Spleen (tissue), 11 donors: ENCODE results near the gene ELF5. TPM values are rescaled to one million over a fixed set of nuclear protein-coding genes. Genes with fewer than 3 reads are reported as not detected.
A peak's percentile ranks its signal among the peaks of the same experiment; 100 is the strongest.

Experiments used
- DNase-seq: peaks from one replicate; pipeline ENCODE4 v3.0.0-alpha.2; 2020
- H3K27ac ChIP-seq, 8 donors: fragments of 200-600 bp; sonication (generic) in 7 of 8; 1 replicate in 4 of 8; 2 replicates in 4 of 8; pipeline versions ENCODE4 v1.5.0 to v1.8.0; 2016 to 2021; ENCODE audit warnings: inconsistent platforms in 4 of 8, mild to moderate bottlenecking in 4 of 8, moderate library complexity in 1 of 8
- H3K27me3 ChIP-seq, 7 donors: fragments of 200-600 bp; sonication (generic) in 6 of 7; replicated peaks in 1 of 7; 1 replicate in 4 of 7; 2 replicates in 3 of 7; pipeline versions ENCODE4 v1.5.0 to v1.8.0; 2016 to 2021; ENCODE audit warnings: inconsistent platforms in 3 of 7, mild to moderate bottlenecking in 1 of 7
- H3K36me3 ChIP-seq, 6 donors: fragments of 200-600 bp; sonication (generic) in 5 of 6; 1 replicate in 4 of 6; 2 replicates in 2 of 6; pipeline versions ENCODE4 v1.5.0 to v1.8.0; 2016 to 2021; ENCODE audit warnings: inconsistent platforms in 2 of 6
- H3K4me1 ChIP-seq, 6 donors: fragments of 200-600 bp; sonication (generic) in 5 of 6; 1 replicate in 3 of 6; 2 replicates in 3 of 6; pipeline versions ENCODE4 v1.5.0 to v1.8.0; 2016 to 2021; ENCODE audit warnings: inconsistent platforms in 3 of 6
- H3K4me3 ChIP-seq, 8 donors: fragments of 200-600 bp; sonication (generic) in 7 of 8; 1 replicate in 4 of 8; 2 replicates in 4 of 8; pipeline versions ENCODE4 v1.5.0 to v1.8.0; 2016 to 2021; ENCODE audit warnings: inconsistent platforms in 4 of 8, mild to moderate bottlenecking in 4 of 8, moderate library complexity in 2 of 8
- H3K9me3 ChIP-seq, 8 donors: fragments of 200-600 bp; sonication (generic) in 7 of 8; 1 replicate in 4 of 8; 2 replicates in 4 of 8; pipeline versions ENCODE4 v1.5.0 to v1.8.0; 2016 to 2021; ENCODE audit warnings: inconsistent platforms in 4 of 8
- POLR2A ChIP-seq, 3 donors: fragments of 450-650 bp; IDR thresholded peaks; one replicate each; pipeline ENCODE4 v1.5.1; 2017; ENCODE audit warnings: antibody characterized with exemption in 3 of 3, mild to moderate bottlenecking in 1 of 3
- POLR2AphosphoS5 ChIP-seq, 3 donors: sonication (generic); formaldehyde crosslinking; IDR thresholded peaks; one replicate each; pipeline ENCODE4 v1.5.1; 2017; ENCODE audit warnings: antibody characterized with exemption in 3 of 3
- WGBS, 5 donors: extraction: QIAGEN DNeasy Blood & Tissue Kit in 3 of 5; methylation state at CpG; one replicate each; pipeline versions ENCODE4 v1.1.5 to v1.1.7; 2013 to 2018; 5-methylcytosine and 5-hydroxymethylcytosine counted together
- intact Hi-C: fragments of 100-400 bp; cut with DNase I; formaldehyde crosslinking; loops from one replicate; pipeline ENCODE4 v1.15.0; 2023; ENCODE audit warnings: low total_unique reads
- polyA plus RNA-seq, 3 donors: library from polyadenylated mRNA; stranded (reverse); fragments of 200-250 nt; gene quantifications; one replicate each; pipeline ENCODE4 v1.2.1, GENCODE V29; 2013
- total RNA-seq, 7 donors: library from RNA; depleted of rRNA in 3 of 7; stranded (reverse); fragments of >200 nt in 3 of 7; fragmentation: NEBNext Ultra II Directional in 4 of 7; extraction: Animal tissue kit (Norgen Biotek cat#: 25700) in 4 of 7; gene quantifications; one replicate each; pipeline versions ENCODE4 v1.1.0 to v1.2.1, GENCODE V29; 2016 to 2021
- TF ChIP-seq, protein P1 (sequence below), 11 experiments: fragments of 200-600 bp in 7 of 11; fragments of 450-650 bp in 4 of 11; sonication (generic) in 4 of 11; IDR thresholded peaks in 8 of 11; conservative IDR thresholded peaks in 3 of 11; 1 replicate in 7 of 11; 2 replicates in 4 of 11; pipeline versions ENCODE4 v1.4.0 to v1.8.0; 2016 to 2021; ENCODE audit warnings: antibody characterized with exemption in 11 of 11, inconsistent platforms in 4 of 11, mild to moderate bottlenecking in 1 of 11
- donor health status: healthy with polysubstance abuse.
- donor health status: DM: no; HTN: no; CAD: no; lungs with moderate emphysema.
- donor health status: DM: no; HTN: no; CAD: no.
- donor health status: Bipolar disorder and iron deficiency.
- donor health status: healthy.
- donor health status: DM: no; HTN: no; CAD: no.
- donor health status: DM: yes; HTN: yes; CAD: no.

The ELF5 gene
- total and polyA plus RNA-seq, 10 donors: 0.08 to 8.8 (median 0.79) TPM

DNA sequence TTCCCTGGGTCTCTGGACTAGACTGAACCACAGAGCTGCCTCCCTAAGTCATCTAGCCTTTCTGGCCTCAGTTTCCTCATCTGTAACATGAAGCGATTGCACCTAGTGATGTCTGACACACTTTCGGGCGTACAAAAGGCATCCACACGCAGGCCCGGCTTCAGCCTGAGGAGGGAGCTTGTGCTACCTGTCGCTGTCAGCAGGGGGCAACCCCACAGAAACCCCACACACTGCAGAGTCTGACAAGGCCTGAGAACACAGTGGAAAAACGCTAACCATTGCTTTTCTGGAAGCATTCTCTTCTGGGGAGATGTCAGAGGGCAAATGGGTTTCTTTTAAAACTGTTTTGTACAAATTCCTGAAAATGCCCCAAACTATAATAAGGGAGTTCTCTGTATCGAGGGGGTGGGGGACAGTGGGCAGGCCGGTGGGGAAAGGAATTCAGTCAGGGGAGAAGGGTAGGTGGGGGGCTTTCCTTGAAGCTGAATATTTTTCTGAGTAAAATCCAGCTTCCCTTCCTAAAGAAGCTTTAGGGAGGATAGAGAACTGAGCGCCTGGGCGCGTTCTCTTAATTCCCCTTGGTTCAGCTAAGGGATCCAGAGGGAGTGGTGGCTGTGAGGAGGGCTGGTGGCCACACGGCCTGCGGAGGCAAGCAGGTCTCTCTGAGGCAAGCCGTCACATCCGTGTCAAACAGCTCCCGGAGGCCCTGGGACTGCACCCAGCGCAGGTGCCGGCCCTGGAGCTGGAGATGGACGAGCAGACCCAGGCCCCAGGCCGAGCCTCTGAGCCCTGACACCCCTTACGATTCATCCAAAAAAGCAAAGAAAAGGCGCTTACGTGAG, 533 bp downstream of the ELF5 start:
- intact Hi-C loops: no loop called here
- TF ChIP-seq, protein P1, sequence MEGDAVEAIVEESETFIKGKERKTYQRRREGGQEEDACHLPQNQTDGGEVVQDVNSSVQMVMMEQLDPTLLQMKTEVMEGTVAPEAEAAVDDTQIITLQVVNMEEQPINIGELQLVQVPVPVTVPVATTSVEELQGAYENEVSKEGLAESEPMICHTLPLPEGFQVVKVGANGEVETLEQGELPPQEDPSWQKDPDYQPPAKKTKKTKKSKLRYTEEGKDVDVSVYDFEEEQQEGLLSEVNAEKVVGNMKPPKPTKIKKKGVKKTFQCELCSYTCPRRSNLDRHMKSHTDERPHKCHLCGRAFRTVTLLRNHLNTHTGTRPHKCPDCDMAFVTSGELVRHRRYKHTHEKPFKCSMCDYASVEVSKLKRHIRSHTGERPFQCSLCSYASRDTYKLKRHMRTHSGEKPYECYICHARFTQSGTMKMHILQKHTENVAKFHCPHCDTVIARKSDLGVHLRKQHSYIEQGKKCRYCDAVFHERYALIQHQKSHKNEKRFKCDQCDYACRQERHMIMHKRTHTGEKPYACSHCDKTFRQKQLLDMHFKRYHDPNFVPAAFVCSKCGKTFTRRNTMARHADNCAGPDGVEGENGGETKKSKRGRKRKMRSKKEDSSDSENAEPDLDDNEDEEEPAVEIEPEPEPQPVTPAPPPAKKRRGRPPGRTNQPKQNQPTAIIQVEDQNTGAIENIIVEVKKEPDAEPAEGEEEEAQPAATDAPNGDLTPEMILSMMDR (IDR thresholded peaks at IDR 0.05 in 8 of 11, conservative IDR thresholded peaks at IDR 0.05 in 3 of 11): peak; percentile 32 to 77 (median 64)
- no peak for TF ChIP-seq POLR2AphosphoS5 (IDR thresholded peaks at IDR 0.05)
- WGBS, 5 donors: 66 to 77% (median 70%) methylated on average over 23 to 24 of the region's 24 CpGs
- Histone ChIP-seq H3K27ac (no peak overlapping the region), H3K36me3 (no peaks in the 10 kb centered on the region), H3K9me3 (no peaks in the 10 kb centered on the region), H3K27me3 (no peaks in the 10 kb centered on the region), H3K4me1 (peaks cover 0 to 4% (median 0%) of the 10 kb centered on the region in 6 donors), H3K4me3 (no peak overlapping the region)
- DNase-seq: peak; percentile 82

DNA sequence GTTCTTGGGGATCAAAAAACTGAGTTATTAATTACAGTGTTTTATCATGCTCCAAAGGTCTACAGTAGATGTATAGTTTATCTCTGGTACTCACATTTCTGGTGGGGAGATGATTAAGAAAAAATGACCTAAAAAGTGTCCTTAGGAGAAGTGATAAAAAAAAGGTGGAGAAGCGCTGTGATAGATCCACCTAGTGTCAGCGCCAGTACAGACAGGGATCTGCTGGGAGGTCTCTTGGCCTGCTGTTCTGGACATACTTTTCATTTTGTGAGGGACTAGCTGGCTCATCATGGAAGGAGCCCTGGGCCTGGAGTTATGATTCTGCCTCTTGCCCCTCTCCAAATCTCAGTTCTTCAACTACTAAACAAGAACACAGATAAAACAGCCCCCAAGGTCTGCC, 2.9 kb downstream of the ELF5 start:
- intact Hi-C loops: no loop called here
- WGBS, 5 donors: 87 to 98% (median 96%) methylated on average over 2 of the region's 2 CpGs
- TF ChIP-seq, protein P1 (IDR thresholded peaks at IDR 0.05 in 8 of 11, conservative IDR thresholded peaks at IDR 0.05 in 3 of 11): no peak
- TF ChIP-seq POLR2AphosphoS5 (IDR thresholded peaks at IDR 0.05) (no peak), POLR2A (IDR thresholded peaks at IDR 0.05) (no peak)
- DNase-seq: no peak
- no peak overlapping the region for H3K27ac ChIP-seq
- H3K27me3 ChIP-seq: no peaks in the 10 kb centered on the region
- H3K4me3 ChIP-seq: no peak overlapping the region
- no peaks in the 10 kb centered on the region for H3K9me3 ChIP-seq
- no peaks in the 10 kb centered on the region for H3K36me3 ChIP-seq
- H3K4me1 ChIP-seq: peaks cover 0 to 4% (median 0%) of the 10 kb centered on the region in 6 donors

DNA sequence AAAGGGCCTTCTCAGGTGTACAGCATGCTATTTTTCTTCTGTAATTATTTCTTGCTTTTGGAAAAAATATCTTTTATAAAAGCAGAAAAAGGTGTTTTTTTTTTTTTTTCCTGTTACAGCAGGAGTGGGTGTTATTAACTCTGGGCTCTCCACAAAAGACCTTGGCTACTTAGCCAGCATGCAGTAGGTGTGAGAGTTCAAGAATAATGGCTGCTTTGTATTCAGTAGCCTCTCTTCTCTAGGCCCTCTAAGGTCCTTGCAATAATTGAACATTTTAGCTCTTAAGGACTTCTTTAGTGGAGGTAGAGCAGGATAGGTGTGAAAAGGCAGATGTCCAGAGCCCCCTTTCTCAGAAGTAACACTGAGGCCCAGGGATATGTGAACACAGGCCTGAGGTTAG, 3.4 kb downstream of the ELF5 start:
- H3K27ac ChIP-seq: no peak overlapping the region
- intact Hi-C loops: no loop called here
- DNase-seq: no peak
- no peaks in the 10 kb centered on the region for H3K36me3 ChIP-seq
- no peak for TF ChIP-seq POLR2A (IDR thresholded peaks at IDR 0.05)
- no peak for TF ChIP-seq POLR2AphosphoS5 (IDR thresholded peaks at IDR 0.05)
- TF ChIP-seq, protein P1 (IDR thresholded peaks at IDR 0.05 in 8 of 11, conservative IDR thresholded peaks at IDR 0.05 in 3 of 11): no peak
- no peaks in the 10 kb centered on the region for H3K27me3 ChIP-seq
- H3K9me3 ChIP-seq: no peaks in the 10 kb centered on the region
- H3K4me3 ChIP-seq: no peak overlapping the region
- H3K4me1 ChIP-seq: peaks cover 0 to 4% (median 0%) of the 10 kb centered on the region in 6 donors

DNA sequence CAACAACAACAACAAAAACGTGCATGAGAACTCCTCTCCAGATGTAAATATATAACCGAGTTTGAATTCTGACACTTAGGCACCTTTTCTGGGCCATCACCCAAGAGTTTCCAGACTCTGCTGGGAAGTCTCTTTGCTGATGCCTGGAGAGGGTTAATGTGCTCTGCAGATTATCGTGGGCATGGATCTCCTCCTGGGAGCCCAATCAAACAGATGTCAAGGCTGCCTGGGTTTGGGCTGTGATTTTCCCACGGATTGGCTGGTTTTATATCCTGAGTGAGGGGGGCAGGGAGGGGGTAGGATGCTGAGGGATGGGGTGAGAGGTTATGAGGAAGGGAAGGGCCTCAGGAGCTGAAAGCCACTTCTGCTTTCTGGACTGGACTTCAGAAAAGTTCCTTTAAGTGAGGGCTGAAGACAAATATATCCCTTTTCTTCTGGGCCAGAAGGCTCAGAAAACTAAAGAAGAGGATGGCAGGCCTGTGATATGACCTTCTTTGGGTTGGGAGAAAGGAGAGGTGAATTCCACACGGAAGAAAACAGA, 4.2 kb downstream of the ELF5 start:
- Histone ChIP-seq H3K27me3 (no peaks in the 10 kb centered on the region), H3K36me3 (no peaks in the 10 kb centered on the region), H3K4me1 (peaks cover 0 to 4% (median 0%) of the 10 kb centered on the region in 6 donors), H3K27ac (no peak overlapping the region), H3K4me3 (no peak overlapping the region), H3K9me3 (no peaks in the 10 kb centered on the region)
- TF ChIP-seq POLR2AphosphoS5 (IDR thresholded peaks at IDR 0.05) (no peak), POLR2A (IDR thresholded peaks at IDR 0.05) (no peak)
- TF ChIP-seq, protein P1 (IDR thresholded peaks at IDR 0.05 in 8 of 11, conservative IDR thresholded peaks at IDR 0.05 in 3 of 11): no peak
- intact Hi-C loops: no loop called here
- 25 to 35% (median 30%) methylated on average over 5 of the region's 5 CpGs for WGBS, 5 donors
- no peak for DNase-seq
